PC-3 (cell line): ENCODE data around the gene SAMD8. TPM values are rescaled to one million over a fixed set of nuclear protein-coding genes. Genes with fewer than 3 reads are reported as not detected.
"Not testable (repeated sequence)": the region's sequence is repeated elsewhere in the genome, so short reads cannot be mapped to it uniquely, and the experiment has no call there.

Experiments
- ATAC-seq: fragments of 200-7000 bp; cut with Tn5 transposase; 2 replicates; pipeline ENCODE4 v1.9.1; 2020; ENCODE audit warnings: mild to moderate bottlenecking, moderate library complexity
- BruUV-seq: library from RNA; stranded (reverse); fragments of 400-500 nt; replicated peaks from 2 replicates; lab custom pipeline; 2021; lab: Mats Ljungman, UMichigan
- CTCF ChIA-PET: fragments of 300-600 bp; sonication (Branson Sonifier 250); formaldehyde crosslinking; loops from one replicate; lab custom pipeline; 2022; ENCODE audit warnings: antibody characterized with exemption; lab: Charles Lee
- POLR2A ChIA-PET: fragments of 300-600 bp; sonication (Branson Sonifier 250); formaldehyde crosslinking; loops from one replicate; lab custom pipeline; 2022; ENCODE audit warnings: antibody characterized with exemption; ENCODE audit not compliant: unreplicated experiment; lab: Charles Lee
- DNase-seq: peaks from one replicate; pipeline ENCODE4 v3.0.0-alpha.2; 2015
- H2AFZ ChIP-seq: fragments of 300-600 bp; sonication (generic); 2 replicates; pipeline ENCODE4 v1.6.0; 2016; ENCODE audit warnings: antibody characterized with exemption, low read length
- H3F3A ChIP-seq: fragments of 300-600 bp; sonication (generic); one replicate; pipeline ENCODE4 v1.6.0; 2017; ENCODE audit warnings: antibody characterized with exemption, low read length, control low read depth, mild to moderate bottlenecking; ENCODE audit not compliant: unreplicated experiment
- H3K27ac ChIP-seq: fragments of 300-600 bp; sonication (generic); 2 replicates; pipeline ENCODE4 v1.5.1; 2016; ENCODE audit warnings: mild to moderate bottlenecking, low read length
- H3K27me3 ChIP-seq: fragments of 300-600 bp; sonication (generic); 2 replicates; pipeline ENCODE4 v1.6.1; 2016; ENCODE audit warnings: low read length, mixed read lengths
- H3K36me3 ChIP-seq: fragments of 300-600 bp; sonication (generic); 2 replicates; pipeline ENCODE4 v1.6.1; 2016; ENCODE audit warnings: low read depth, mixed run types, low read length, mixed read lengths
- H3K4me1 ChIP-seq: fragments of 300-600 bp; sonication (generic); 2 replicates; pipeline ENCODE4 v1.5.1; 2016; ENCODE audit warnings: low read length; ENCODE audit not compliant: insufficient read depth
- H3K4me2 ChIP-seq: fragments of 300-600 bp; sonication (generic); 2 replicates; pipeline ENCODE4 v1.6.0; 2016; ENCODE audit warnings: low read length
- H3K4me3 ChIP-seq: fragments of 300-600 bp; sonication (generic); 2 replicates; pipeline ENCODE4 v1.5.1; 2016; ENCODE audit warnings: mild to moderate bottlenecking, low read length, mixed read lengths
- H3K79me2 ChIP-seq: fragments of 300-600 bp; sonication (generic); 2 replicates; pipeline ENCODE4 v1.6.1; 2017; ENCODE audit warnings: low read length, mixed read lengths
- H3K9ac ChIP-seq: fragments of 300-600 bp; sonication (generic); 2 replicates; pipeline ENCODE4 v1.6.0; 2016; ENCODE audit warnings: mild to moderate bottlenecking, low read length
- H3K9me2 ChIP-seq: fragments of 300-600 bp; sonication (generic); replicated peaks from 2 replicates; pipeline ENCODE4 v1.6.1; 2016; ENCODE audit warnings: mixed run types, low read length, mixed read lengths
- H3K9me3 ChIP-seq: fragments of 300-600 bp; sonication (generic); 2 replicates; pipeline ENCODE4 v1.6.1; 2016; ENCODE audit warnings: low read length, mixed read lengths
- H4K20me1 ChIP-seq: fragments of 300-600 bp; sonication (generic); 2 replicates; pipeline ENCODE4 v1.6.1; 2016; ENCODE audit warnings: low read length, mixed read lengths
- EZH2 ChIP-seq: fragments of 300-600 bp; sonication (generic); IDR thresholded peaks from one replicate; pipeline ENCODE4 v1.6.1; 2017; ENCODE audit warnings: antibody characterized with exemption, mild to moderate bottlenecking, low read length; ENCODE audit not compliant: unreplicated experiment
- EZH2phosphoT487 ChIP-seq: fragments of 300-600 bp; sonication (generic); IDR thresholded peaks from 2 replicates; pipeline ENCODE4 v1.6.1; 2018; ENCODE audit warnings: mild to moderate bottlenecking, antibody characterized with exemption, low read length, borderline replicate concordance
- intact Hi-C: fragments of 100-400 bp; cut with micrococcal nuclease; formaldehyde crosslinking; loops from 2 replicates; pipeline ENCODE4 v1.9.0; 2023
- total RNA-seq: library from RNA; depleted of rRNA; stranded (reverse); fragments of >200 nt; gene quantifications from 2 replicates; pipeline ENCODE4 v1.2.3, GENCODE V29; 2014
- TF ChIP-seq, protein P1 (sequence below): fragments of 300-600 bp; sonication (generic); conservative IDR thresholded peaks from 2 replicates; pipeline ENCODE4 v1.5.1; 2017; ENCODE audit warnings: antibody characterized with exemption, low read depth, mild to moderate bottlenecking, low read length

Gene SAMD8
- total RNA-seq, 1 experiment from 2014 or later, result 47.4 TPM

DNA sequence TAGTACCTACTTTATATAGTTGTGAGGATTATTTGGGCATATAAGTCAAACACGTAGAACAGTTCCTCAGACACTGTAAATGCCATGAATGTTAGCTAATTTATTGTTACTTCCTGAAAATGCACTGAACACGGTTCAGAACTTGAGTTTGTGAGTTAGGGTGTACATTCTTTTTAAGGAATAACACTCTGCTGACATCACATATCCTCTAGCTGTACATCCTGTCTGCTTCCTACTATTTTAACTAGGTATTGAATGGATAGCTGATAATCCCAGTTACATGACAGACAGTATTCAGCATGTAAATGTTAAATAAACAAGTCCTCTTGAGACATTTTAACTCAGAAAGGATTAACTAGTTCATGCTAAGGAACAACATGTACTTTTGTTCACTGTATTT lies 16.0 kb downstream of the SAMD8 start:
- Histone ChIP-seq H3K9me2 (no peaks in the 10 kb centered on the region), H3K36me3 (peaks cover 10% of the 10 kb centered on the region), H3K4me1 (peaks cover 7% of the 10 kb centered on the region), H4K20me1 (0 out of 2 replicates have a peak, but pooled peaks cover 4% of the 10 kb centered on the region), H3F3A (no peaks in the 10 kb centered on the region), H2AFZ (no peak overlapping the region), H3K9ac (no peak overlapping the region), H3K27me3 (no peaks in the 10 kb centered on the region), H3K27ac (no peak overlapping the region), H3K79me2 (peaks cover 50% of the 10 kb centered on the region), H3K4me2 (no peak overlapping the region), H3K9me3 (no peaks in the 10 kb centered on the region), H3K4me3 (no peak overlapping the region)
- ChIA-PET POLR2A (interaction anchor here (0.6 to 0.7 kb wide), 2 partner anchors 225 to 727 kb away, joined by 3 to 5 read pairs; no protein-coding TSS in a partner anchor), CTCF (interaction anchor here (0.6 kb wide), 2 partner anchors 85 to 107 kb away, joined by 3 to 8 read pairs; no protein-coding TSS in a partner anchor)
- intact Hi-C loops, result no loop called here
- TF ChIP-seq, protein P1, sequence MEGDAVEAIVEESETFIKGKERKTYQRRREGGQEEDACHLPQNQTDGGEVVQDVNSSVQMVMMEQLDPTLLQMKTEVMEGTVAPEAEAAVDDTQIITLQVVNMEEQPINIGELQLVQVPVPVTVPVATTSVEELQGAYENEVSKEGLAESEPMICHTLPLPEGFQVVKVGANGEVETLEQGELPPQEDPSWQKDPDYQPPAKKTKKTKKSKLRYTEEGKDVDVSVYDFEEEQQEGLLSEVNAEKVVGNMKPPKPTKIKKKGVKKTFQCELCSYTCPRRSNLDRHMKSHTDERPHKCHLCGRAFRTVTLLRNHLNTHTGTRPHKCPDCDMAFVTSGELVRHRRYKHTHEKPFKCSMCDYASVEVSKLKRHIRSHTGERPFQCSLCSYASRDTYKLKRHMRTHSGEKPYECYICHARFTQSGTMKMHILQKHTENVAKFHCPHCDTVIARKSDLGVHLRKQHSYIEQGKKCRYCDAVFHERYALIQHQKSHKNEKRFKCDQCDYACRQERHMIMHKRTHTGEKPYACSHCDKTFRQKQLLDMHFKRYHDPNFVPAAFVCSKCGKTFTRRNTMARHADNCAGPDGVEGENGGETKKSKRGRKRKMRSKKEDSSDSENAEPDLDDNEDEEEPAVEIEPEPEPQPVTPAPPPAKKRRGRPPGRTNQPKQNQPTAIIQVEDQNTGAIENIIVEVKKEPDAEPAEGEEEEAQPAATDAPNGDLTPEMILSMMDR, result no peak
- no peak for TF ChIP-seq EZH2
- no peak for TF ChIP-seq EZH2phosphoT487
- 0 out of 2 replicates have a peak, but pooled peaks have one; percentile 18 for ATAC-seq
- no TSS peak for BruUV-seq
- DNase-seq, result no peak

- H3K27ac ChIP-seq, BruUV-seq, H3K4me2 ChIP-seq, DNase-seq, H3K36me3 ChIP-seq, H2AFZ ChIP-seq, H3F3A ChIP-seq, H4K20me1 ChIP-seq, intact Hi-C loops, H3K9ac ChIP-seq, H3K4me1 ChIP-seq, H3K9me3 ChIP-seq, ATAC-seq, H3K4me3 ChIP-seq, H3K9me2 ChIP-seq, POLR2A ChIA-PET, H3K27me3 ChIP-seq: not testable (repeated sequence)
- H3K79me2 ChIP-seq, result peaks cover 53% of the 10 kb centered on the region
- CTCF ChIA-PET, result interaction anchor here (0.6 kb wide), 1 partner anchor 100 kb away, joined by 3 read pairs; no protein-coding TSS in a partner anchor
Measured at GRCh38 chr10:75128985-75129384, 17.5 kb downstream of the SAMD8 start.

DNA sequence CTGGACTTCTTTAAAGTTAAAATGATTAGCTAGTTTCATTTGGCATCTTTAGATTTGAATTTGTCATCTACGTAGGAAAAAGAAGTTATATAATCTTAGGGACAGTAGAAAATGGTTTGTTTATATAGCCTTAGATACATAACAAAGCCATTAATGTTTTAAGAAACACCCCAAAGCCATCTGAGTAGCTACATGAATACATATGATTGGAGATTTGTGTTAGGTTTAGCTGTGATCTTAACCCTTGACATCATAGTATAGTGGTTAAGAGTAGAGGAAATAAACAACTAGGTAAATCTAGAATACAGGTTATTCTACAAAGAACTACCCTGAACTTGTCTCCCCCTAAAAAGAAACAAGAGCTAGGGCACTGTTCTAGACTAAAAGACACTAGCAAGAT lies 18.1 kb downstream of the SAMD8 start:
- Histone ChIP-seq H3K9ac (no peak overlapping the region), H3K27me3 (no peaks in the 10 kb centered on the region), H3K4me1 (peaks cover 7% of the 10 kb centered on the region), H3K79me2 (peaks cover 54% of the 10 kb centered on the region), H3K4me3 (no peak overlapping the region), H3F3A (no peaks in the 10 kb centered on the region), H3K27ac (no peak overlapping the region), H2AFZ (no peak overlapping the region), H3K9me2 (no peaks in the 10 kb centered on the region), H4K20me1 (0 out of 2 replicates have a peak, but pooled peaks cover 4% of the 10 kb centered on the region), H3K9me3 (no peaks in the 10 kb centered on the region), H3K4me2 (no peak overlapping the region), H3K36me3 (peaks cover 10% of the 10 kb centered on the region)
- CTCF ChIA-PET, result interaction anchor here (0.6 kb wide), 1 partner anchor 99 kb away, joined by 3 read pairs; no protein-coding TSS in a partner anchor
- TF ChIP-seq EZH2phosphoT487 (no peak), EZH2 (no peak)
- TF ChIP-seq, protein P1, result no peak
- no TSS peak for BruUV-seq
- intact Hi-C loops, result no loop called here
- no peak for ATAC-seq
- no peak for DNase-seq
- POLR2A ChIA-PET, result no interaction called here

GRCh38 chr10:75133701-75134100 lies 22.2 kb downstream of the SAMD8 start:
- H3K4me2 ChIP-seq, H3K9ac ChIP-seq, H3K27ac ChIP-seq, H3K4me3 ChIP-seq, H3K27me3 ChIP-seq, H3K9me3 ChIP-seq, H3K9me2 ChIP-seq, DNase-seq, ATAC-seq, CTCF ChIA-PET, H3K36me3 ChIP-seq, BruUV-seq, POLR2A ChIA-PET, intact Hi-C loops, H2AFZ ChIP-seq: not testable (repeated sequence)
- Histone ChIP-seq H3F3A (peaks cover 14% of the 10 kb centered on the region), H3K4me1 (peaks cover 27% of the 10 kb centered on the region), H3K79me2 (peaks cover 53% of the 10 kb centered on the region), H4K20me1 (peaks cover 13% of the 10 kb centered on the region; the same call in 1 of the 2 replicates)
